ENCODE data around the gene SEC14L5.

The SEC14L5 gene

DNA sequence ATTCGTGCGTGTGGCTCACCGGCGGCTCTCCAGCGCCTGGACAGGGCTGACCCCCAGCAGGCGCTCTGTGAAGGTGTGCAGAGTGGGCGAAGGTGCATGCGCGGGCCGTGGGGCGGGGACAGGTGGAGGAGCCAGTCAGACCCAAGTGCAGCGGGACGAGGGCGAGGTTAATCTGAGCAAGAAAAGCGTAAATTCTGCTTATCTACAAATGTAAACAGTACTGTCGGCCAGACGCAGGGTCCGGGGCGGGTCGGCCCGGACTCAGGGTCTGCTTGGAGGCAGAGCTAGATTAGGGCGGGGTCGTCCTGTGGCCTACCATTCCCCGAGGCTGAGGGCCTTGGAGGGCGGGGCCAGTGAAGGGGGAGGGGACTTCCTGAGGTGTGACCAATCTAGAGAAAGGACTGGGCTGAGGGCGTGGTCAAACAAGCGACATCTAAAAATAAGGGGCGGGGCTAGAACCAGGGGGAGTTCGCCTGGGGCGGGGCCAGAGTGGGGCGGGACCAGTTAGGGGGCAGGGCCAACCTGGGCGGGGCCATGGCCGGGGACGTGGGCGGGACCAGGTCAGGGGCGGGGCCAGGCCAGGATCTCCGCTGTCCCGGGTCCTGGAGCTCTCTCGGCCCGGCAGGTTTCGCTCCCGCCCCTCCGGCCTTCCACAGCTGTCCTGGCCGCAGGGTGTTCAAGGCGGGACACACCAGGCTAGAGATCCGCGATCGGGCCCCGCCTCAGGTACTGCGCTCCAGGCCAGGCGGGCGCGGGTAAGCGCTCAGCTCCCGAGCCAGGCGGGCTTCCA lies at the start of gene SEC14L5:
TSS of gene SEC14L5 (plus strand) at position 611 of the 790 bp plus-strand sequence. CDS start 994 bp downstream, outside the sequence.
- Mint-ChIP-seq H3K27me3 (peaks cover 16% of the 10 kb centered on the region), H3K4me3 (peak within 1 kb of the TSS; percentile 86), H3K9me3 (no peaks in the 10 kb centered on the region), H3K4me1 (peaks cover 19% of the 10 kb centered on the region), H3K36me3 (no peaks in the 10 kb centered on the region), H3K27ac (peak within 1 kb of the TSS; percentile 1)

- no peaks in the 10 kb centered on the region for H3K4me1 Mint-ChIP-seq
- no peak overlapping the region for H3K27ac Mint-ChIP-seq
- H3K9me3 Mint-ChIP-seq, result no peaks in the 10 kb centered on the region
- no peaks in the 10 kb centered on the region for H3K36me3 Mint-ChIP-seq
- H3K27me3 Mint-ChIP-seq, result peaks cover 15% of the 10 kb centered on the region
- H3K4me3 Mint-ChIP-seq, result no peak overlapping the region
Observed at GRCh38 chr16:4908854-4909401, 49.2 kb upstream of the SEC14L5 start.

DNA sequence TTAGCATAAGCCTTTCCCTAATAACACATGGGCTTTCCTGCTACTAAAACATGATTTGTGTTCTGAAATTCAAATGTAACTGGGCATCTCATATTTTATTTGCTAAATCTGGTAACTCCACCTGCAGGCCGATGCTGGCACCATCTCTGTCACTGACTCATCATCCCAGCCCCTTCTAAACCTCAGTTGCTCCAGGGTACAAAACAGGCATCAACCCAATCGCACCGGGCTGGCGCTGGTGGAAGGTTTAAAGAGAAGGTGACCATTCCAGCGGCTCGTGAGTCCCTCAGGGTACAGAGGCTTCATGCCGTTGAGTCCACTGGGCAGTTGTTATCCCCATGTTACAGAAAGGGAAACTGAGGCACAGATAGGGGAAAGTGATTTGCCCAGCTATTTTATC lies 48.3 kb upstream of the SEC14L5 start:
- Mint-ChIP-seq H3K4me1 (no peaks in the 10 kb centered on the region), H3K27ac (no peak overlapping the region), H3K4me3 (no peak overlapping the region), H3K27me3 (peaks cover 7% of the 10 kb centered on the region), H3K36me3 (no peaks in the 10 kb centered on the region), H3K9me3 (no peaks in the 10 kb centered on the region)

GRCh38 chr16:4910828-4911227 lies 47.3 kb upstream of the SEC14L5 start:
- no peak overlapping the region for H3K27ac Mint-ChIP-seq
- no peaks in the 10 kb centered on the region for H3K36me3 Mint-ChIP-seq
- peaks cover 4% of the 10 kb centered on the region for H3K27me3 Mint-ChIP-seq
- H3K4me3 Mint-ChIP-seq, result no peak overlapping the region
- H3K9me3 Mint-ChIP-seq, result no peaks in the 10 kb centered on the region
- H3K4me1 Mint-ChIP-seq, result no peaks in the 10 kb centered on the region

- no peak overlapping the region for H3K4me3 Mint-ChIP-seq
- H3K36me3 Mint-ChIP-seq, result no peaks in the 10 kb centered on the region
- H3K4me1 Mint-ChIP-seq, result no peaks in the 10 kb centered on the region
- no peaks in the 10 kb centered on the region for H3K9me3 Mint-ChIP-seq
- H3K27ac Mint-ChIP-seq, result no peak overlapping the region
- H3K27me3 Mint-ChIP-seq, result peaks cover 2% of the 10 kb centered on the region
Observed at GRCh38 chr16:4911970-4912386, 46.2 kb upstream of the SEC14L5 start.

- Mint-ChIP-seq H3K27ac (no peak overlapping the region), H3K4me3 (no peak overlapping the region), H3K27me3 (no peaks in the 10 kb centered on the region), H3K4me1 (no peaks in the 10 kb centered on the region), H3K36me3 (no peaks in the 10 kb centered on the region), H3K9me3 (no peaks in the 10 kb centered on the region)
Observed at GRCh38 chr16:4913130-4913773, 44.9 kb upstream of the SEC14L5 start.

DNA sequence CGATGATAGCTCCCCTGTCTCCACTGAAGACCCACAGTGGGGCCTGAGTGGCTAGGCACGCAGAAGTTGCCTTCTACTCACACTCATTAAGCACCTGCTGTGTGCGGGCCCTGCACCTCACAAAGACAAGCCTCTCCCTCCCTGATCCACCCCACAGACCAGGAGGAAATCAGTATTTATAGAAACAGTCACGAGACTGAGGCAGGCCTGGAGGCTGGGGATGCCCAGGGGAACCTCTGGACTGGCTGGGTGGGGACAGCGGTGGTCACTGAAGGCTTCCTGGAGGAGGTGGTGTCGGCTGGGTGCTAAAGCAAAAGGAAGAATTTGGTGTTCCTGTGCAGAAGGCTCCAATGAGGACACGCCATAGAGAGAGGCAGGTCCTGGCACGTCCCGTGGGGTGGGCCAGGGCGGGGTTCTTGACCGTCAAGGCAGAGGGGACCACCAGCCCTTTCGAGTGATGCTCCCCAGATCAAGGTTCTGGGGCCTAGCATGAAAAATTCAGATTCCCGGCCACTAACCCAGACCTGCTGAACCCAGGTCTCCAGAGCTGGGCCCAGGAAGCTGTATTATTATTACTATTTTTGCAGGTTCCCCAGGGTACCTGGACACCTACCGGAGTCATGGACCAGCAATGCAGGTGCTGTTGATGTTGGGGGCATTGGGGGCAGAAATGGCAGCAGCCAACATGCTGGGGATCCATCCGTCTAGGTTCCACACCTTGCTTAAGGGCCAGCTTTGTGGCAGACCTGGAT lies 44.2 kb upstream of the SEC14L5 start:
- H3K36me3 Mint-ChIP-seq, result no peaks in the 10 kb centered on the region
- H3K27me3 Mint-ChIP-seq, result no peaks in the 10 kb centered on the region
- no peaks in the 10 kb centered on the region for H3K9me3 Mint-ChIP-seq
- H3K4me3 Mint-ChIP-seq, result no peak overlapping the region
- H3K4me1 Mint-ChIP-seq, result no peaks in the 10 kb centered on the region
- H3K27ac Mint-ChIP-seq, result no peak overlapping the region

DNA sequence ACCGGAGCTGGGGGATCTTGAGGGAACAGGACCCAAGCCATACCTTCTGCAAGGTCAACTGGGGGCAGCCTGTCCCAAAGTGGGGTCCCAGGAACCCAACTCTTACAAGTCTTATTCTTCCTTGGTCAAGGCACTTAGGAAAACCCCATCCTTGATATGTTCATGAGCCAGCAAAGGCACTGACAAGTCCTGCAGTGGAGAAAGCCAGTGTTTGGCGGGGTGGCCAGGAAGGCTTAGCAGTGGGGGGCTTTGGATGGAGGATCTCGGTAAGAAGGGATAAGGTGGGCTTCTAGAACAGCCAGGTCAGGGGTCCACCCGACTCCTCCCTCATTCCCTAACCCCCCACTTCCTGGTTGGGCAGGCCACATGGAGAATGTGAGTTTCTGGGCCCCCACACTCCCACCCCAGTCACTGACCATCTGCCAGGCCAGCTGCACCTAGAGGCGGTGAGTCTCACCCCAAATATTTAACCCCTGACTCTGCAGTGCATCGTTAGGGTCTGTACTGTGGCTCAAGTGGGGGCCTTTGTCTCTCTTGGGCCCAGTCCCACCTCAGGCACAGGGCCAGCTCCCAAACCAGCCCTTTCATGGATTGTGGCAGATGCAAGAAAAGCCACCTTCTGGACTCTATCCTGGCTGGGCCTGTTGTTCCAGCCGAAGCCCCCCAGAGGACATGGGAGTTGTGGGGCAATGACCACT lies 43.5 kb upstream of the SEC14L5 start:
- Mint-ChIP-seq H3K27ac (no peak overlapping the region), H3K27me3 (no peaks in the 10 kb centered on the region), H3K9me3 (no peaks in the 10 kb centered on the region), H3K36me3 (no peaks in the 10 kb centered on the region), H3K4me1 (no peaks in the 10 kb centered on the region), H3K4me3 (no peak overlapping the region)

GRCh38 chr16:4915226-4915761 lies 42.8 kb upstream of the SEC14L5 start:
- Mint-ChIP-seq H3K9me3 (no peaks in the 10 kb centered on the region), H3K27me3 (no peaks in the 10 kb centered on the region), H3K36me3 (no peaks in the 10 kb centered on the region), H3K4me1 (no peaks in the 10 kb centered on the region), H3K27ac (no peak overlapping the region), H3K4me3 (no peak overlapping the region)

GRCh38 chr16:4917117-4917516 lies 41.0 kb upstream of the SEC14L5 start:
- no peaks in the 10 kb centered on the region for H3K9me3 Mint-ChIP-seq
- H3K4me1 Mint-ChIP-seq, result no peaks in the 10 kb centered on the region
- H3K27ac Mint-ChIP-seq, result no peak overlapping the region
- no peak overlapping the region for H3K4me3 Mint-ChIP-seq
- H3K27me3 Mint-ChIP-seq, result no peaks in the 10 kb centered on the region
- no peaks in the 10 kb centered on the region for H3K36me3 Mint-ChIP-seq

GRCh38 chr16:4918781-4919251 lies 39.3 kb upstream of the SEC14L5 start:
- H3K36me3 Mint-ChIP-seq, result no peaks in the 10 kb centered on the region
- H3K4me1 Mint-ChIP-seq, result no peaks in the 10 kb centered on the region
- H3K4me3 Mint-ChIP-seq, result no peak overlapping the region
- no peak overlapping the region for H3K27ac Mint-ChIP-seq
- H3K27me3 Mint-ChIP-seq, result no peaks in the 10 kb centered on the region
- no peaks in the 10 kb centered on the region for H3K9me3 Mint-ChIP-seq

- H3K4me3 Mint-ChIP-seq, result no peak overlapping the region
- no peaks in the 10 kb centered on the region for H3K27me3 Mint-ChIP-seq
- no peaks in the 10 kb centered on the region for H3K9me3 Mint-ChIP-seq
- H3K4me1 Mint-ChIP-seq, result no peaks in the 10 kb centered on the region
- H3K27ac Mint-ChIP-seq, result no peak overlapping the region
- no peaks in the 10 kb centered on the region for H3K36me3 Mint-ChIP-seq
Observed at GRCh38 chr16:4920826-4921225, 37.3 kb upstream of the SEC14L5 start.

GRCh38 chr16:4922721-4923342 lies 35.3 kb upstream of the SEC14L5 start:
- H3K36me3 Mint-ChIP-seq, result peaks cover 2% of the 10 kb centered on the region
- no peak overlapping the region for H3K4me3 Mint-ChIP-seq
- no peaks in the 10 kb centered on the region for H3K27me3 Mint-ChIP-seq
- peaks cover 5% of the 10 kb centered on the region for H3K9me3 Mint-ChIP-seq
- no peaks in the 10 kb centered on the region for H3K4me1 Mint-ChIP-seq
- H3K27ac Mint-ChIP-seq, result no peak overlapping the region

- Mint-ChIP-seq H3K9me3 (peaks cover 5% of the 10 kb centered on the region), H3K27ac (no peak overlapping the region), H3K27me3 (no peaks in the 10 kb centered on the region), H3K4me3 (no peak overlapping the region), H3K36me3 (peaks cover 2% of the 10 kb centered on the region), H3K4me1 (no peaks in the 10 kb centered on the region)
Observed at GRCh38 chr16:4923853-4924252, 34.3 kb upstream of the SEC14L5 start.

Data from activated naive CD4-positive, alpha-beta T cell treated with anti-CD3 and anti-CD28 coated beads, Interleukin-2, amount 50 U/mL, for 24 hours (primary cell).